GM19023 (cell line): ENCODE results near the gene ZNF546.

Experiments used
- ATAC-seq: cut with Tn5 transposase; IDR thresholded peaks from one replicate; pipeline ENCODE4 v1.9.1; 2021; ENCODE audit warnings: mild to moderate bottlenecking, moderate library complexity; ENCODE audit not compliant: unreplicated experiment

ZNF546 gene

GRCh38 chr19:40053491-40053890 lies 56.6 kb downstream of the ZNF546 start:
- ATAC-seq = no peak

GRCh38 chr19:40054632-40055031 lies 57.8 kb downstream of the ZNF546 start:
- no peak for ATAC-seq

- no peak for ATAC-seq
Measured at GRCh38 chr19:40055049-40055448, 58.2 kb downstream of the ZNF546 start.

- ATAC-seq = no peak
Measured at GRCh38 chr19:40055832-40056504, 59.1 kb downstream of the ZNF546 start, which contains the start of gene ZNF780B. TSS of gene ZNF780B (minus strand) at chr19:40056231. CDS start at chr19:40050332, 5,899 bp downstream.

- ATAC-seq = no peak
Measured at GRCh38 chr19:40056505-40056904, 59.6 kb downstream of the ZNF546 start.

- no peak for ATAC-seq
Measured at GRCh38 chr19:40057166-40057565, 60.3 kb downstream of the ZNF546 start.

- ATAC-seq = no peak
Measured at GRCh38 chr19:40059624-40060023, 62.8 kb downstream of the ZNF546 start.

GRCh38 chr19:40070058-40070457 lies 73.2 kb downstream of the ZNF546 start:
- ATAC-seq = no peak
